Body of pancreas (tissue), 4 donors: ENCODE results near the gene TANC1.
A peak's percentile ranks its signal among the peaks of the same experiment; 100 is the strongest.

Experiments
- POLR2A ChIP-seq, 3 donors: fragments of 450-650 bp; IDR thresholded peaks; one replicate each; pipeline ENCODE4 v1.6.1; 2016; ENCODE audit warnings: antibody characterized with exemption in 3 of 3, mild to moderate bottlenecking in 2 of 3
- TF ChIP-seq, protein P1 (sequence below), 7 experiments: fragments of 450-650 bp in 4 of 7; fragments of 200-600 bp in 3 of 7; sonication (generic) in 3 of 7; IDR thresholded peaks; one replicate each; pipeline ENCODE4 v1.5.1; 2016 to 2019; ENCODE audit warnings: antibody characterized with exemption in 7 of 7

DNA sequence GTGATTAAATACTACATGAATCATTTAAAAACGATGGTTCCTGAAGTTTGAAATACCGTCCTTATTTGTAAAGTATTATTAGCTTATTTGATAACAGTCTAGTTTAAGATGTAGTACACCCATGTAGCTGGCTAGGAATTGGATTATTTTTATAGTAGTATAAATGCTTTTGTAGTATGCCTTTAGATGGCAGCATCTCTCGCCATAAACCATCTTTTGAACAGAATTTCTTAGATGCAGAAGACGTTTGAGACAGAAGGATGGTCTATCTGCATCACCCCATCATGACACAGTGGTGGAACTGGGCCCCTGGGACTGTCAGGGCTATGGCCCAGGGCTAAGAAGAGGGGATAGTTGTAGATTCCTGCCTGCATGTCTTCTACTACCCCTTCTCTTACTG lies 165.4 kb downstream of the TANC1 start:
- TF ChIP-seq, protein P1, sequence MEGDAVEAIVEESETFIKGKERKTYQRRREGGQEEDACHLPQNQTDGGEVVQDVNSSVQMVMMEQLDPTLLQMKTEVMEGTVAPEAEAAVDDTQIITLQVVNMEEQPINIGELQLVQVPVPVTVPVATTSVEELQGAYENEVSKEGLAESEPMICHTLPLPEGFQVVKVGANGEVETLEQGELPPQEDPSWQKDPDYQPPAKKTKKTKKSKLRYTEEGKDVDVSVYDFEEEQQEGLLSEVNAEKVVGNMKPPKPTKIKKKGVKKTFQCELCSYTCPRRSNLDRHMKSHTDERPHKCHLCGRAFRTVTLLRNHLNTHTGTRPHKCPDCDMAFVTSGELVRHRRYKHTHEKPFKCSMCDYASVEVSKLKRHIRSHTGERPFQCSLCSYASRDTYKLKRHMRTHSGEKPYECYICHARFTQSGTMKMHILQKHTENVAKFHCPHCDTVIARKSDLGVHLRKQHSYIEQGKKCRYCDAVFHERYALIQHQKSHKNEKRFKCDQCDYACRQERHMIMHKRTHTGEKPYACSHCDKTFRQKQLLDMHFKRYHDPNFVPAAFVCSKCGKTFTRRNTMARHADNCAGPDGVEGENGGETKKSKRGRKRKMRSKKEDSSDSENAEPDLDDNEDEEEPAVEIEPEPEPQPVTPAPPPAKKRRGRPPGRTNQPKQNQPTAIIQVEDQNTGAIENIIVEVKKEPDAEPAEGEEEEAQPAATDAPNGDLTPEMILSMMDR (IDR thresholded peaks at IDR 0.05) = peak in 1 of 7 experiments; percentile 18
- TF ChIP-seq POLR2A (IDR thresholded peaks at IDR 0.05) = no peak
